ENCODE data around the gene FCRLB. TPM values are rescaled to one million over a fixed set of nuclear protein-coding genes. Genes with fewer than 3 reads are reported as not detected.
"Not testable (repeated sequence)": the region's sequence is repeated elsewhere in the genome, so short reads cannot be mapped to it uniquely, and the experiment has no call there.

The FCRLB gene
- 0.28 to 0.35 TPM in 2 of 3 replicates, not detected in the other for total RNA-seq
- long read RNA-seq, partial matches to known transcripts: 0 of 1 reads
- long read RNA-seq, other reads (novel, unspliced or antisense): 0 of 1 reads

GRCh38 chr1:161720956-161721737, at the start of gene FCRLB:
Gene FCRLB (plus strand): TSS chr1:161721544. CDS start chr1:161722673, 1,129 bp downstream.
- Mint-ChIP-seq H3K27me3 (ENCODE audit: low read depth) (peaks cover 11% of the 10 kb centered on the region), H3K27ac (ENCODE audit: unreplicated experiment) (peak within 1 kb of the TSS; percentile 6), H3K9me3 (ENCODE audit: low read depth) (no peaks in the 10 kb centered on the region), H3K4me3 (ENCODE audit: unreplicated experiment) (no peak within 1 kb of the TSS), H3K36me3 (ENCODE audit: low read depth) (no peaks in the 10 kb centered on the region), H3K4me1 (ENCODE audit: low read depth) (peaks cover 12% of the 10 kb centered on the region)
- no peak for TF ChIP-seq CTCF (IDR thresholded peaks at IDR 0.05)
- no peak for DNase-seq (ENCODE audit: low spot score)

- not testable (repeated sequence) for H3K27me3 Mint-ChIP-seq (ENCODE audit: low read depth)
Measured at GRCh38 chr1:161673437-161673836, 47.9 kb upstream of the FCRLB start.

GRCh38 chr1:161674447-161674846, 46.9 kb upstream of the FCRLB start:
- not testable (repeated sequence) for H3K9me3 Mint-ChIP-seq (ENCODE audit: low read depth); H3K36me3 Mint-ChIP-seq (ENCODE audit: low read depth)

More at GRCh38 chr1:161673437-161673836, 47.9 kb upstream of the FCRLB start:
- not testable (repeated sequence) for H3K4me3 Mint-ChIP-seq (ENCODE audit: unreplicated experiment); H3K4me1 Mint-ChIP-seq (ENCODE audit: low read depth); H3K9me3 Mint-ChIP-seq (ENCODE audit: low read depth); DNase-seq (ENCODE audit: low spot score); H3K27ac Mint-ChIP-seq (ENCODE audit: unreplicated experiment); H3K36me3 Mint-ChIP-seq (ENCODE audit: low read depth)

GRCh38 chr1:161674908-161675307, 46.4 kb upstream of the FCRLB start:
- H3K9me3 Mint-ChIP-seq (ENCODE audit: low read depth): not testable (repeated sequence)

More at GRCh38 chr1:161674447-161674846, 46.9 kb upstream of the FCRLB start:
- not testable (repeated sequence) for DNase-seq (ENCODE audit: low spot score); H3K27ac Mint-ChIP-seq (ENCODE audit: unreplicated experiment); H3K4me3 Mint-ChIP-seq (ENCODE audit: unreplicated experiment); H3K4me1 Mint-ChIP-seq (ENCODE audit: low read depth)
- H3K27me3 Mint-ChIP-seq (ENCODE audit: low read depth): peaks cover 11% of the 10 kb centered on the region

GRCh38 chr1:161676441-161676840, 44.9 kb upstream of the FCRLB start:
- H3K36me3 Mint-ChIP-seq (ENCODE audit: low read depth): no peaks in the 10 kb centered on the region
- peaks cover 17% of the 10 kb centered on the region for H3K27me3 Mint-ChIP-seq (ENCODE audit: low read depth)
- no peaks in the 10 kb centered on the region for H3K9me3 Mint-ChIP-seq (ENCODE audit: low read depth)
- TF ChIP-seq CTCF (IDR thresholded peaks at IDR 0.05): no peak
- H3K4me1 Mint-ChIP-seq (ENCODE audit: low read depth): no peaks in the 10 kb centered on the region
- DNase-seq (ENCODE audit: low spot score): no peak
- H3K4me3 Mint-ChIP-seq (ENCODE audit: unreplicated experiment): no peak overlapping the region
- H3K27ac Mint-ChIP-seq (ENCODE audit: unreplicated experiment): no peak overlapping the region

More at GRCh38 chr1:161674908-161675307, 46.4 kb upstream of the FCRLB start:
- H3K27ac Mint-ChIP-seq (ENCODE audit: unreplicated experiment); H3K4me1 Mint-ChIP-seq (ENCODE audit: low read depth); DNase-seq (ENCODE audit: low spot score); H3K36me3 Mint-ChIP-seq (ENCODE audit: low read depth); H3K4me3 Mint-ChIP-seq (ENCODE audit: unreplicated experiment): not testable (repeated sequence)
- H3K27me3 Mint-ChIP-seq (ENCODE audit: low read depth): peaks cover 11% of the 10 kb centered on the region

- Mint-ChIP-seq H3K4me1 (ENCODE audit: low read depth) (no peaks in the 10 kb centered on the region), H3K27me3 (ENCODE audit: low read depth) (peaks cover 22% of the 10 kb centered on the region), H3K36me3 (ENCODE audit: low read depth) (no peaks in the 10 kb centered on the region), H3K9me3 (ENCODE audit: low read depth) (no peaks in the 10 kb centered on the region), H3K4me3 (ENCODE audit: unreplicated experiment) (no peak overlapping the region), H3K27ac (ENCODE audit: unreplicated experiment) (no peak overlapping the region)
- no peak for DNase-seq (ENCODE audit: low spot score)
- no peak for TF ChIP-seq CTCF (IDR thresholded peaks at IDR 0.05)
Measured at GRCh38 chr1:161676958-161677689, 44.2 kb upstream of the FCRLB start.
